WTC11 (cell line): ENCODE data around the gene NPAS3. TPM values are rescaled to one million over a fixed set of nuclear protein-coding genes. Genes with fewer than 3 reads are reported as not detected.

Experiments
- ATAC-seq: fragments of 200-7000 bp; cut with Tn5 transposase; 2 replicates; pipeline ENCODE4 v1.10.0; 2021; ENCODE audit warnings: mild to moderate bottlenecking, moderate library complexity
- CTCF ChIA-PET: fragments of 300-600 bp; sonication (Branson Sonifier 250); formaldehyde crosslinking; loops from one replicate; lab custom pipeline; 2021; ENCODE audit warnings: antibody characterized with exemption; lab: Charles Lee
- POLR2A ChIA-PET: fragments of 350-600 bp; sonication (Branson Sonifier 250); formaldehyde crosslinking; loops from one replicate; lab custom pipeline; 2021; ENCODE audit warnings: antibody characterized with exemption; lab: Charles Lee
- DNase-seq: peaks from one replicate; pipeline ENCODE4 v3.0.0; 2021; ENCODE audit warnings: low spot score
- H3K27ac Mint-ChIP-seq: 2 replicates; pipeline ENCODE4 v1.8.0; 2021; ENCODE audit warnings: mixed read lengths
- H3K27me3 Mint-ChIP-seq: 2 replicates; pipeline ENCODE4 v1.8.0; 2021; ENCODE audit warnings: low read depth, mild to moderate bottlenecking, moderate library complexity, mixed read lengths
- H3K36me3 Mint-ChIP-seq: 2 replicates; pipeline ENCODE4 v1.8.0; 2021; ENCODE audit warnings: mixed read lengths
- H3K4me1 Mint-ChIP-seq: 2 replicates; pipeline ENCODE4 v1.8.0; 2022; ENCODE audit warnings: mixed read lengths
- H3K4me3 Mint-ChIP-seq: 2 replicates; pipeline ENCODE4 v1.8.0; 2021; ENCODE audit warnings: mild to moderate bottlenecking, moderate library complexity, mixed read lengths
- H3K9me3 Mint-ChIP-seq: 2 replicates; pipeline ENCODE4 v1.8.0; 2021; ENCODE audit warnings: mixed read lengths
- AR ChIP-seq: fragments of 250-450 bp; sonication (Bioruptor Pico); IDR thresholded peaks from 2 replicates; pipeline ENCODE4 v1.9.0; 2021; ENCODE audit warnings: mild to moderate bottlenecking
- CTCF ChIP-seq: fragments of 200-600 bp; IDR thresholded peaks from 2 replicates; pipeline ENCODE4 v1.8.0; 2022; ENCODE audit warnings: antibody characterized with exemption
- E2F4 ChIP-seq: sonication (generic); formaldehyde crosslinking; IDR thresholded peaks from 2 replicates; pipeline ENCODE4 v1.8.1; 2022; ENCODE audit warnings: low read depth, mild to moderate bottlenecking, moderate library complexity, missing genetic modification reagents, borderline replicate concordance
- ETV6 ChIP-seq: sonication (generic); formaldehyde crosslinking; IDR thresholded peaks from 2 replicates; pipeline ENCODE4 v1.8.1; 2022; ENCODE audit warnings: mild to moderate bottlenecking, missing genetic modification reagents
- FOXJ3 ChIP-seq: sonication (generic); formaldehyde crosslinking; IDR thresholded peaks from 2 replicates; pipeline ENCODE4 v1.9.0; 2021; ENCODE audit warnings: missing genetic modification reagents, mild to moderate bottlenecking, borderline replicate concordance
- FOXP4 ChIP-seq: sonication (generic); formaldehyde crosslinking; IDR thresholded peaks from 2 replicates; pipeline ENCODE4 v1.8.0; 2022; ENCODE audit warnings: mild to moderate bottlenecking, missing genetic modification reagents
- HMGXB4 ChIP-seq: sonication (generic); formaldehyde crosslinking; IDR thresholded peaks from 2 replicates; pipeline ENCODE4 v1.8.1; 2023; ENCODE audit warnings: mild to moderate bottlenecking, moderate library complexity, missing genetic modification reagents
- JUN ChIP-seq: sonication (generic); formaldehyde crosslinking; IDR thresholded peaks from 2 replicates; pipeline ENCODE4 v1.8.0; 2023; ENCODE audit warnings: mild to moderate bottlenecking, missing genetic modification reagents
- MYBL2 ChIP-seq: sonication (generic); formaldehyde crosslinking; IDR thresholded peaks from 2 replicates; pipeline ENCODE4 v1.8.1; 2023; ENCODE audit warnings: mild to moderate bottlenecking, moderate library complexity, missing genetic modification reagents
- NR2C2 ChIP-seq: sonication (generic); formaldehyde crosslinking; IDR thresholded peaks from 2 replicates; pipeline ENCODE4 v1.8.0; 2022; ENCODE audit warnings: mild to moderate bottlenecking, missing genetic modification reagents
- NR3C1 ChIP-seq: sonication (generic); formaldehyde crosslinking; conservative IDR thresholded peaks from 2 replicates; pipeline ENCODE4 v1.8.1; 2023; ENCODE audit warnings: low read depth, mild to moderate bottlenecking, missing genetic modification reagents
- TP53 ChIP-seq: sonication (generic); formaldehyde crosslinking; IDR thresholded peaks from 2 replicates; pipeline ENCODE4 v1.8.1; 2023; ENCODE audit warnings: mild to moderate bottlenecking, missing genetic modification reagents
- ZNF138 ChIP-seq: sonication (generic); formaldehyde crosslinking; conservative IDR thresholded peaks from 2 replicates; pipeline ENCODE4 v1.8.1; 2022; ENCODE audit warnings: mild to moderate bottlenecking, moderate library complexity, missing genetic modification reagents
- ZNF263 ChIP-seq: sonication (generic); formaldehyde crosslinking; IDR thresholded peaks from 2 replicates; pipeline ENCODE4 v1.8.1; 2022; ENCODE audit warnings: low read depth, mild to moderate bottlenecking, moderate library complexity, missing genetic modification reagents
- ZNF416 ChIP-seq: fragments of 250-450 bp; sonication (Bioruptor Pico); IDR thresholded peaks from 2 replicates; pipeline ENCODE4 v1.9.0; 2021; ENCODE audit warnings: mild to moderate bottlenecking, inconsistent platforms
- ZNF423 ChIP-seq: fragments of 250-450 bp; sonication (Bioruptor Pico); IDR thresholded peaks from 2 replicates; pipeline ENCODE4 v2.1.2; 2022; ENCODE audit warnings: mild to moderate bottlenecking, moderate library complexity
- ZNF512 ChIP-seq: sonication (generic); formaldehyde crosslinking; IDR thresholded peaks from 2 replicates; pipeline ENCODE4 v1.8.1; 2022; ENCODE audit warnings: missing genetic modification reagents, borderline replicate concordance
- ZNF671 ChIP-seq: fragments of 250-450 bp; sonication (Bioruptor Pico); IDR thresholded peaks from 2 replicates; pipeline ENCODE4 v1.8.0; 2021; ENCODE audit warnings: mild to moderate bottlenecking
- ZSCAN18 ChIP-seq: fragments of 250-450 bp; sonication (Bioruptor Pico); IDR thresholded peaks from 2 replicates; pipeline ENCODE4 v2.1.2; 2022; ENCODE audit warnings: mild to moderate bottlenecking, moderate library complexity
- total RNA-seq: library from RNA; stranded (reverse); gene quantifications from 3 replicates; pipeline ENCODE4 v1.2.3, GENCODE V29; 2021

NPAS3 gene
- total RNA-seq, 1 experiment from 2014 or later, result 3.2 TPM

GRCh38 chr14:33839193-33840076 lies 900.8 kb downstream of the NPAS3 start:
- H3K27ac Mint-ChIP-seq, result no peak overlapping the region
- TF ChIP-seq ZNF512 (no peak), CTCF (peak; percentile 78)
- TF ChIP-seq, all 79 proteins: peak for 1
- DNase-seq, result peak; percentile 49
- Mint-ChIP-seq H3K27me3 (no peaks in the 10 kb centered on the region), H3K9me3 (no peaks in the 10 kb centered on the region), H3K4me3 (no peak overlapping the region), H3K36me3 (no peaks in the 10 kb centered on the region), H3K4me1 (peaks cover 18% of the 10 kb centered on the region)
- ChIA-PET CTCF (interaction anchor here (0.6 to 6.6 kb wide), 10 partner anchors 9 to 274 kb away, joined by 3 to 47 read pairs (median 6); no protein-coding TSS in a partner anchor), POLR2A (no interaction called here)
- peak; percentile 34; the same call in 1 of the 2 replicates for ATAC-seq

- POLR2A ChIA-PET, result no interaction called here
- CTCF ChIA-PET, result interaction anchor here (0.6 to 6.5 kb wide), 9 partner anchors 8 to 460 kb away, joined by 3 to 47 read pairs (median 4); no protein-coding TSS in a partner anchor
- H3K9me3 Mint-ChIP-seq, result no peaks in the 10 kb centered on the region
- DNase-seq (no peak), ATAC-seq (no peak)
- H3K27ac Mint-ChIP-seq, result no peak overlapping the region
- no peaks in the 10 kb centered on the region for H3K36me3 Mint-ChIP-seq
- no peak overlapping the region for H3K4me3 Mint-ChIP-seq
- H3K4me1 Mint-ChIP-seq, result peaks cover 14% of the 10 kb centered on the region
- TF ChIP-seq HMGXB4 (CRISPR knock-in tag) (no peak), ZNF671 (no peak), ETV6 (no peak), FOXJ3 (CRISPR knock-in tag) (no peak), TP53 (CRISPR knock-in tag) (no peak), MYBL2 (CRISPR knock-in tag) (no peak), NR3C1 (CRISPR knock-in tag) (no peak), ZSCAN18 (CRISPR knock-in tag) (no peak), ZNF263 (CRISPR knock-in tag) (no peak), E2F4 (no peak), AR (CRISPR knock-in tag) (no peak), FOXP4 (CRISPR knock-in tag) (no peak), ZNF138 (no peak), ZNF423 (no peak), ZNF416 (no peak), NR2C2 (CRISPR knock-in tag) (no peak), JUN (CRISPR knock-in tag) (no peak)
- no peaks in the 10 kb centered on the region for H3K27me3 Mint-ChIP-seq
These were observed 902.1 kb downstream of the NPAS3 start for GRCh38 chr14:33840797-33841196.
